Neural cell (in vitro differentiated cells): ENCODE data around the gene HAP1. TPM values are rescaled to one million over a fixed set of nuclear protein-coding genes. Genes with fewer than 3 reads are reported as not detected.

Experiments used
- H2AFZ ChIP-seq: fragments of 200-600, 300-800 bp; sonication (generic), shearing (Covaris generic); 2 replicates; pipeline ENCODE4 v1.6.0; 2014; ENCODE audit warnings: low read depth, mild to moderate bottlenecking, antibody characterized with exemption, low read length, moderate library complexity
- H3F3A ChIP-seq: fragments of 200-600 bp; shearing (Covaris generic); 2 replicates; pipeline ENCODE4 v1.6.1; 2016; ENCODE audit warnings: mild to moderate bottlenecking, moderate library complexity, mixed read lengths, antibody characterized with exemption, low read length; ENCODE audit not compliant: insufficient read depth, poor library complexity, severe bottlenecking
- H3K27ac ChIP-seq: fragments of 200-600, 300-800 bp; sonication (generic), shearing (Covaris generic); 2 replicates; pipeline ENCODE4 v1.5.1; 2014; ENCODE audit warnings: mild to moderate bottlenecking, low read length, moderate library complexity
- H3K27me3 ChIP-seq: fragments of 300-800, 200-600 bp; sonication (generic), shearing (Covaris generic); 2 replicates; pipeline ENCODE4 v1.6.0; 2014; ENCODE audit warnings: mild to moderate bottlenecking, low read depth, low read length, moderate library complexity; ENCODE audit not compliant: insufficient read depth
- H3K36me3 ChIP-seq: fragments of 300-800, 200-600 bp; sonication (generic), shearing (Covaris generic); 2 replicates; pipeline ENCODE4 v1.5.1; 2014; ENCODE audit warnings: mild to moderate bottlenecking, antibody characterized with exemption, low read length, moderate library complexity; ENCODE audit not compliant: insufficient read depth
- H3K4me2 ChIP-seq: fragments of 300-800, 200-600 bp; sonication (generic), shearing (Covaris generic); 2 replicates; pipeline ENCODE4 v1.6.0; 2014; ENCODE audit warnings: mild to moderate bottlenecking, low read length
- H3K4me3 ChIP-seq: fragments of 300-800, 200-600 bp; sonication (generic), shearing (Covaris generic); 2 replicates; pipeline ENCODE4 v1.5.1; 2014; ENCODE audit warnings: mild to moderate bottlenecking, low read length, moderate library complexity
- H3K79me2 ChIP-seq: fragments of 200-600 bp; shearing (Covaris generic); replicated peaks from 2 replicates; pipeline ENCODE4 v1.6.0; 2014; ENCODE audit warnings: mild to moderate bottlenecking, low read length, moderate library complexity; ENCODE audit not compliant: insufficient read depth
- H3K9ac ChIP-seq: fragments of 300-800, 200-600 bp; sonication (generic), shearing (Covaris generic); 2 replicates; pipeline ENCODE4 v1.6.1; 2016; ENCODE audit warnings: mild to moderate bottlenecking, low read length, mixed read lengths
- H3K9me2 ChIP-seq: fragments of 200-600 bp; shearing (Covaris generic); 2 replicates; pipeline ENCODE4 v1.6.1; 2016; ENCODE audit warnings: mild to moderate bottlenecking, low read length, mixed read lengths; ENCODE audit not compliant: insufficient read depth
- H3K9me3 ChIP-seq: fragments of 200-600, 300-800 bp; sonication (generic), shearing (Covaris generic); 2 replicates; pipeline ENCODE4 v1.6.1; 2016; ENCODE audit warnings: mild to moderate bottlenecking, mixed run types, low read length, moderate library complexity, mixed read lengths
- H4K20me1 ChIP-seq: fragments of 200-600 bp; shearing (Covaris generic); 2 replicates; pipeline ENCODE4 v1.6.1; 2016; ENCODE audit warnings: mild to moderate bottlenecking, mixed run types; ENCODE audit not compliant: insufficient read depth
- EP300 ChIP-seq: fragments of 450-650 bp; conservative IDR thresholded peaks from 2 replicates; pipeline ENCODE4 v1.6.1; 2014; ENCODE audit warnings: antibody characterized with exemption, mild to moderate bottlenecking, moderate library complexity; ENCODE audit not compliant: poor library complexity, severe bottlenecking
- EZH2 ChIP-seq: fragments of 200-600, 300-800 bp; shearing (Covaris generic), sonication (generic); IDR thresholded peaks from 2 replicates; pipeline ENCODE4 v1.6.1; 2014; ENCODE audit warnings: antibody characterized with exemption, low read length, borderline replicate concordance, mild to moderate bottlenecking; ENCODE audit not compliant: insufficient read depth, poor library complexity, severe bottlenecking
- MXI1 ChIP-seq: fragments of 450-650 bp; conservative IDR thresholded peaks from 2 replicates; pipeline ENCODE4 v1.6.1; 2014; ENCODE audit warnings: antibody characterized with exemption, mild to moderate bottlenecking; ENCODE audit not compliant: poor library complexity, severe bottlenecking
- POLR2AphosphoS5 ChIP-seq: IDR thresholded peaks from 2 replicates; pipeline ENCODE4 v1.6.1; 2012
- RAD21 ChIP-seq: fragments of 450-650 bp; conservative IDR thresholded peaks from 2 replicates; pipeline ENCODE4 v1.6.1; 2014; ENCODE audit warnings: antibody characterized with exemption, mild to moderate bottlenecking, moderate library complexity
- SMC3 ChIP-seq: fragments of 450-650 bp; conservative IDR thresholded peaks from 2 replicates; pipeline ENCODE4 v1.6.1; 2014; ENCODE audit warnings: antibody characterized with exemption, mild to moderate bottlenecking, moderate library complexity; ENCODE audit not compliant: poor library complexity
- TAF1 ChIP-seq: IDR thresholded peaks from 2 replicates; pipeline ENCODE4 v1.6.1; 2012; ENCODE audit warnings: low read depth
- polyA plus RNA-seq: library from polyadenylated mRNA; depleted of rRNA; stranded (reverse); fragments of >200 nt; gene quantifications from 2 replicates; pipeline ENCODE4 v1.2.3, GENCODE V29; 2014
- TF ChIP-seq, protein P1 (sequence below): IDR thresholded peaks from 2 replicates; pipeline ENCODE4 v1.6.1; 2012; ENCODE audit warnings: borderline replicate concordance
- TF ChIP-seq, protein P2 (sequence below): fragments of 450-650 bp; IDR thresholded peaks from 2 replicates; pipeline ENCODE4 v1.5.1; 2014; ENCODE audit warnings: antibody characterized with exemption, mild to moderate bottlenecking, moderate library complexity; ENCODE audit not compliant: poor library complexity, severe bottlenecking

Gene HAP1
- polyA plus RNA-seq, 1 donor from 2014 or later: 0.79 TPM

- Histone ChIP-seq H3K4me2 (peak overlapping the region; percentile 79), H4K20me1 (peaks cover 22% of the 10 kb centered on the region), H3K9me2 (no peaks in the 10 kb centered on the region), H3K27ac (peak overlapping the region; percentile 99), H3K36me3 (peaks cover 19% of the 10 kb centered on the region), H3K79me2 (peaks cover 19% of the 10 kb centered on the region), H2AFZ (no peak overlapping the region), H3K9me3 (no peaks in the 10 kb centered on the region), H3K27me3 (no peaks in the 10 kb centered on the region), H3F3A (peaks cover 3% of the 10 kb centered on the region), H3K4me3 (peak overlapping the region; percentile 95), H3K9ac (peak overlapping the region; percentile 100)
- TF ChIP-seq EZH2: no peak
- peak; percentile 16 for TF ChIP-seq POLR2AphosphoS5
- peak; percentile 67 for TF ChIP-seq SMC3
- TF ChIP-seq RAD21: peak; percentile 52
- TF ChIP-seq, protein P1, sequence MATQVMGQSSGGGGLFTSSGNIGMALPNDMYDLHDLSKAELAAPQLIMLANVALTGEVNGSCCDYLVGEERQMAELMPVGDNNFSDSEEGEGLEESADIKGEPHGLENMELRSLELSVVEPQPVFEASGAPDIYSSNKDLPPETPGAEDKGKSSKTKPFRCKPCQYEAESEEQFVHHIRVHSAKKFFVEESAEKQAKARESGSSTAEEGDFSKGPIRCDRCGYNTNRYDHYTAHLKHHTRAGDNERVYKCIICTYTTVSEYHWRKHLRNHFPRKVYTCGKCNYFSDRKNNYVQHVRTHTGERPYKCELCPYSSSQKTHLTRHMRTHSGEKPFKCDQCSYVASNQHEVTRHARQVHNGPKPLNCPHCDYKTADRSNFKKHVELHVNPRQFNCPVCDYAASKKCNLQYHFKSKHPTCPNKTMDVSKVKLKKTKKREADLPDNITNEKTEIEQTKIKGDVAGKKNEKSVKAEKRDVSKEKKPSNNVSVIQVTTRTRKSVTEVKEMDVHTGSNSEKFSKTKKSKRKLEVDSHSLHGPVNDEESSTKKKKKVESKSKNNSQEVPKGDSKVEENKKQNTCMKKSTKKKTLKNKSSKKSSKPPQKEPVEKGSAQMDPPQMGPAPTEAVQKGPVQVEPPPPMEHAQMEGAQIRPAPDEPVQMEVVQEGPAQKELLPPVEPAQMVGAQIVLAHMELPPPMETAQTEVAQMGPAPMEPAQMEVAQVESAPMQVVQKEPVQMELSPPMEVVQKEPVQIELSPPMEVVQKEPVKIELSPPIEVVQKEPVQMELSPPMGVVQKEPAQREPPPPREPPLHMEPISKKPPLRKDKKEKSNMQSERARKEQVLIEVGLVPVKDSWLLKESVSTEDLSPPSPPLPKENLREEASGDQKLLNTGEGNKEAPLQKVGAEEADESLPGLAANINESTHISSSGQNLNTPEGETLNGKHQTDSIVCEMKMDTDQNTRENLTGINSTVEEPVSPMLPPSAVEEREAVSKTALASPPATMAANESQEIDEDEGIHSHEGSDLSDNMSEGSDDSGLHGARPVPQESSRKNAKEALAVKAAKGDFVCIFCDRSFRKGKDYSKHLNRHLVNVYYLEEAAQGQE: no peak
- no peak for TF ChIP-seq EP300
- peak; percentile 75 for TF ChIP-seq MXI1
- TF ChIP-seq, protein P2, sequence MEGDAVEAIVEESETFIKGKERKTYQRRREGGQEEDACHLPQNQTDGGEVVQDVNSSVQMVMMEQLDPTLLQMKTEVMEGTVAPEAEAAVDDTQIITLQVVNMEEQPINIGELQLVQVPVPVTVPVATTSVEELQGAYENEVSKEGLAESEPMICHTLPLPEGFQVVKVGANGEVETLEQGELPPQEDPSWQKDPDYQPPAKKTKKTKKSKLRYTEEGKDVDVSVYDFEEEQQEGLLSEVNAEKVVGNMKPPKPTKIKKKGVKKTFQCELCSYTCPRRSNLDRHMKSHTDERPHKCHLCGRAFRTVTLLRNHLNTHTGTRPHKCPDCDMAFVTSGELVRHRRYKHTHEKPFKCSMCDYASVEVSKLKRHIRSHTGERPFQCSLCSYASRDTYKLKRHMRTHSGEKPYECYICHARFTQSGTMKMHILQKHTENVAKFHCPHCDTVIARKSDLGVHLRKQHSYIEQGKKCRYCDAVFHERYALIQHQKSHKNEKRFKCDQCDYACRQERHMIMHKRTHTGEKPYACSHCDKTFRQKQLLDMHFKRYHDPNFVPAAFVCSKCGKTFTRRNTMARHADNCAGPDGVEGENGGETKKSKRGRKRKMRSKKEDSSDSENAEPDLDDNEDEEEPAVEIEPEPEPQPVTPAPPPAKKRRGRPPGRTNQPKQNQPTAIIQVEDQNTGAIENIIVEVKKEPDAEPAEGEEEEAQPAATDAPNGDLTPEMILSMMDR: peak; percentile 87
- no peak for TF ChIP-seq TAF1
These were observed 44.7 kb downstream of the HAP1 start for GRCh38 chr17:41689497-41690299.

DNA sequence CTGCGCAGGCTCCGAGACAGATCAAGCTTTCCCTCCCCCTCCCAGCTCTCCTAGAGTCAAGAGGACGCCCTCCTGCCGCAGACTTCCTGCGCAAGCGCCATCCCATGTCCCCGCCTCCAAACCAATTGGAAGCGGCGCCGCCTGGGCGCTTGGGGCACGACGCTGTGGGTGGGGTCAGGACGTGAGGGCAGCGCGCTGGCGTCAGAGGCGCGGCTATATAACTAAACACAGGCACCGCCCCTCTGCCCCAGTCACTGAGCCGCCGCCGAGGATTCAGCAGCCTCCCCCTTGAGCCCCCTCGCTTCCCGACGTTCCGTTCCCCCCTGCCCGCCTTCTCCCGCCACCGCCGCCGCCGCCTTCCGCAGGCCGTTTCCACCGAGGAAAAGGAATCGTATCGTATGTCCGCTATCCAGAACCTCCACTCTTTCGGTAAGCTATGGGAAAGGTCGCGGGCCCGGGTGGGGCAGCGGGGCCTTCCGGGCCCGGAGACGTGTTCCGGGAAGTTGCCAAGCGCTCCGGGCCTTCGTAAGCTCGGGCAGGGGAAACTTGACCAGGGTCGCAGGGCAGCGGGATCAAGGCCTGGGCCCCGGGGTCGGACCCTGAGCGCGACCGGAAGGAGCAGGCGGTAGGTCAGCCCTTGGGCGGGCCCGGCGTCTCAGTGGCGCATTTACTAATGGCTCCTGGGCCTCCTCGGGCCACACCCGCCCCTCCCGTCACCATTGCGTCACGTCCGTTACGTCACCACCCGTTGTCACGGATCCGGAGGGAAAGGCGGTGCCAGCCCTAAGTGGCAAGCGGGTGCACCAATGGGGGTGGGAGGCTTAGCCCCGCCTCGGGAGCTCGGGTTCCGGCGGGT, 45.6 kb downstream of the HAP1 start, which contains the start of gene EIF1:
Gene EIF1 (plus strand): TSS at position 245 of the 856 bp plus-strand sequence. CDS start 154 bp downstream, at position 399.
- Histone ChIP-seq H3K4me2 (peak within 1 kb of the TSS; percentile 88), H4K20me1 (peaks cover 22% of the 10 kb centered on the region), H3K27me3 (no peaks in the 10 kb centered on the region), H2AFZ (peak within 1 kb of the TSS; percentile 51), H3K9ac (peak within 1 kb of the TSS; percentile 100), H3K79me2 (peaks cover 19% of the 10 kb centered on the region), H3K4me3 (peak within 1 kb of the TSS; percentile 95), H3K9me3 (no peaks in the 10 kb centered on the region), H3K36me3 (peaks cover 19% of the 10 kb centered on the region), H3F3A (peaks cover 3% of the 10 kb centered on the region), H3K27ac (peak within 1 kb of the TSS; percentile 99), H3K9me2 (no peaks in the 10 kb centered on the region)
- TF ChIP-seq EP300 (peak; percentile 78), MXI1 (no peak), SMC3 (peak; percentile 10), RAD21 (no peak), EZH2 (no peak), TAF1 (peak; percentile 92), POLR2AphosphoS5 (peak; percentile 96)
- TF ChIP-seq, protein P1: peak; percentile 92
- TF ChIP-seq, protein P2: no peak
